Neural cell (in vitro differentiated cells): ENCODE measurements around the gene TPI1. TPM values are rescaled to one million over a fixed set of nuclear protein-coding genes. Genes with fewer than 3 reads are reported as not detected.

Experiments used
- H2AFZ ChIP-seq: fragments of 200-600, 300-800 bp; sonication (generic), shearing (Covaris generic); 2 replicates; pipeline ENCODE4 v1.6.0; 2014; ENCODE audit warnings: low read depth, mild to moderate bottlenecking, antibody characterized with exemption, low read length, moderate library complexity
- H3F3A ChIP-seq: fragments of 200-600 bp; shearing (Covaris generic); 2 replicates; pipeline ENCODE4 v1.6.1; 2016; ENCODE audit warnings: mild to moderate bottlenecking, moderate library complexity, mixed read lengths, antibody characterized with exemption, low read length; ENCODE audit not compliant: insufficient read depth, poor library complexity, severe bottlenecking
- H3K27ac ChIP-seq: fragments of 200-600, 300-800 bp; sonication (generic), shearing (Covaris generic); 2 replicates; pipeline ENCODE4 v1.5.1; 2014; ENCODE audit warnings: mild to moderate bottlenecking, low read length, moderate library complexity
- H3K27me3 ChIP-seq: fragments of 300-800, 200-600 bp; sonication (generic), shearing (Covaris generic); 2 replicates; pipeline ENCODE4 v1.6.0; 2014; ENCODE audit warnings: mild to moderate bottlenecking, low read depth, low read length, moderate library complexity; ENCODE audit not compliant: insufficient read depth
- H3K36me3 ChIP-seq: fragments of 300-800, 200-600 bp; sonication (generic), shearing (Covaris generic); 2 replicates; pipeline ENCODE4 v1.5.1; 2014; ENCODE audit warnings: mild to moderate bottlenecking, antibody characterized with exemption, low read length, moderate library complexity; ENCODE audit not compliant: insufficient read depth
- H3K4me2 ChIP-seq: fragments of 300-800, 200-600 bp; sonication (generic), shearing (Covaris generic); 2 replicates; pipeline ENCODE4 v1.6.0; 2014; ENCODE audit warnings: mild to moderate bottlenecking, low read length
- H3K4me3 ChIP-seq: fragments of 300-800, 200-600 bp; sonication (generic), shearing (Covaris generic); 2 replicates; pipeline ENCODE4 v1.5.1; 2014; ENCODE audit warnings: mild to moderate bottlenecking, low read length, moderate library complexity
- H3K79me2 ChIP-seq: fragments of 200-600 bp; shearing (Covaris generic); replicated peaks from 2 replicates; pipeline ENCODE4 v1.6.0; 2014; ENCODE audit warnings: mild to moderate bottlenecking, low read length, moderate library complexity; ENCODE audit not compliant: insufficient read depth
- H3K9ac ChIP-seq: fragments of 300-800, 200-600 bp; sonication (generic), shearing (Covaris generic); 2 replicates; pipeline ENCODE4 v1.6.1; 2016; ENCODE audit warnings: mild to moderate bottlenecking, low read length, mixed read lengths
- H3K9me2 ChIP-seq: fragments of 200-600 bp; shearing (Covaris generic); 2 replicates; pipeline ENCODE4 v1.6.1; 2016; ENCODE audit warnings: mild to moderate bottlenecking, low read length, mixed read lengths; ENCODE audit not compliant: insufficient read depth
- H3K9me3 ChIP-seq: fragments of 200-600, 300-800 bp; sonication (generic), shearing (Covaris generic); 2 replicates; pipeline ENCODE4 v1.6.1; 2016; ENCODE audit warnings: mild to moderate bottlenecking, mixed run types, low read length, moderate library complexity, mixed read lengths
- H4K20me1 ChIP-seq: fragments of 200-600 bp; shearing (Covaris generic); 2 replicates; pipeline ENCODE4 v1.6.1; 2016; ENCODE audit warnings: mild to moderate bottlenecking, mixed run types; ENCODE audit not compliant: insufficient read depth
- EP300 ChIP-seq: fragments of 450-650 bp; conservative IDR thresholded peaks from 2 replicates; pipeline ENCODE4 v1.6.1; 2014; ENCODE audit warnings: antibody characterized with exemption, mild to moderate bottlenecking, moderate library complexity; ENCODE audit not compliant: poor library complexity, severe bottlenecking
- EZH2 ChIP-seq: fragments of 200-600, 300-800 bp; shearing (Covaris generic), sonication (generic); IDR thresholded peaks from 2 replicates; pipeline ENCODE4 v1.6.1; 2014; ENCODE audit warnings: antibody characterized with exemption, low read length, borderline replicate concordance, mild to moderate bottlenecking; ENCODE audit not compliant: insufficient read depth, poor library complexity, severe bottlenecking
- MXI1 ChIP-seq: fragments of 450-650 bp; conservative IDR thresholded peaks from 2 replicates; pipeline ENCODE4 v1.6.1; 2014; ENCODE audit warnings: antibody characterized with exemption, mild to moderate bottlenecking; ENCODE audit not compliant: poor library complexity, severe bottlenecking
- POLR2AphosphoS5 ChIP-seq: IDR thresholded peaks from 2 replicates; pipeline ENCODE4 v1.6.1; 2012
- RAD21 ChIP-seq: fragments of 450-650 bp; conservative IDR thresholded peaks from 2 replicates; pipeline ENCODE4 v1.6.1; 2014; ENCODE audit warnings: antibody characterized with exemption, mild to moderate bottlenecking, moderate library complexity
- SMC3 ChIP-seq: fragments of 450-650 bp; conservative IDR thresholded peaks from 2 replicates; pipeline ENCODE4 v1.6.1; 2014; ENCODE audit warnings: antibody characterized with exemption, mild to moderate bottlenecking, moderate library complexity; ENCODE audit not compliant: poor library complexity
- TAF1 ChIP-seq: IDR thresholded peaks from 2 replicates; pipeline ENCODE4 v1.6.1; 2012; ENCODE audit warnings: low read depth
- polyA plus RNA-seq: library from polyadenylated mRNA; depleted of rRNA; stranded (reverse); fragments of >200 nt; gene quantifications from 2 replicates; pipeline ENCODE4 v1.2.3, GENCODE V29; 2014
- TF ChIP-seq, protein P1 (sequence below): IDR thresholded peaks from 2 replicates; pipeline ENCODE4 v1.6.1; 2012; ENCODE audit warnings: borderline replicate concordance
- TF ChIP-seq, protein P2 (sequence below): fragments of 450-650 bp; IDR thresholded peaks from 2 replicates; pipeline ENCODE4 v1.5.1; 2014; ENCODE audit warnings: antibody characterized with exemption, mild to moderate bottlenecking, moderate library complexity; ENCODE audit not compliant: poor library complexity, severe bottlenecking

The TPI1 gene
- polyA plus RNA-seq, 1 donor from 2014 or later = 288 TPM

DNA sequence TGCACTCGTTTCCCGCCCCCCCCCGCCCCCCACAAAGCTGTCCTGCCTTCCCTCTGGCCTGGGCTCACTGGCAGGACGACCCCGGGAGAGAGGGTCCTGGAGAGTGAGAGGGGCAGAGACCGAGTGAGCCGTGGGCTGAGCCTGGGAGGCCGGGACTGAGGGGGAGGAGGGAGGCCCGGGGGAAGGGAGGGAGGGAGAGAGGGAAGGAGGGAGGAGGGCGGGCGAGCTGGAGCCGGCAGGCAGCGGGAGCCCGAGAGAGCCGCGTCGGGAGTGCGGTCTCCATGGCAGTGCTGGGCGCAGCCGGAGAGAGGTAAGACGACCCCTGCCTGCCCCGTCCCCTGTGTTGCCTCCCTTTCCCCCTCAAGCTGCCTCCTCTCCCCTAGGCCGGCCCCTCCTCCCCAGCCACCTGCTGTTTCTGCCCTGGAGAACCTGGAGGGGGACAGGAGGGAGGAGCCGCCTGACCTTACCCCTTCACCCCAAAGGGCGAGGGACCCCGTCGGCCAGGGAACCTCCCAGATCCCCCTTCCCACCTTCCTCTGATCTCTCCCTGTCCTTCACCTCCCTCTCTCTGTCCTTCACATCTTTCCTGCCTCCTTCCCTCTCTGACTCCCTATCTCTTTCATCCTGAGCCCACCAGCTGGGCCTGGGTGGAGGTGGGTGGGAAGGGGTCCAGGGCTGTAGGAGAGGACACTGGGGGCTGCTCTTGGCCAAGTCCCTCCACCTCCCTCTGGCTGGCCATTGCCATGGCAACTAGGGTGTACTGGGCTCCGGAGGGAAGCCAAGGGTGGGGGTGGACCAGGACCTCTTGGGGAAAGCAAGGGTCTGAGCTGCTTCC, 45.5 kb upstream of the TPI1 start, which contains the start of gene GPR162:
Gene GPR162, plus strand, starts transcription at position 231 of the 835 bp plus-strand sequence. CDS start 2,078 bp downstream, outside the sequence.
- Histone ChIP-seq H3K9me3 (no peaks in the 10 kb centered on the region), H2AFZ (peak within 1 kb of the TSS; percentile 35), H3K27me3 (no peaks in the 10 kb centered on the region), H3K79me2 (peaks cover 25% of the 10 kb centered on the region), H3K9ac (peak within 1 kb of the TSS; percentile 88), H3K4me3 (peak within 1 kb of the TSS; percentile 70), H3K9me2 (no peaks in the 10 kb centered on the region), H3K27ac (peak within 1 kb of the TSS; percentile 88), H3K36me3 (no peaks in the 10 kb centered on the region), H3F3A (peaks cover 5% of the 10 kb centered on the region), H3K4me2 (peak within 1 kb of the TSS; percentile 68), H4K20me1 (no peaks in the 10 kb centered on the region)
- TF ChIP-seq SMC3 = peak; percentile 37
- no peak for TF ChIP-seq EP300
- TF ChIP-seq, protein P1, sequence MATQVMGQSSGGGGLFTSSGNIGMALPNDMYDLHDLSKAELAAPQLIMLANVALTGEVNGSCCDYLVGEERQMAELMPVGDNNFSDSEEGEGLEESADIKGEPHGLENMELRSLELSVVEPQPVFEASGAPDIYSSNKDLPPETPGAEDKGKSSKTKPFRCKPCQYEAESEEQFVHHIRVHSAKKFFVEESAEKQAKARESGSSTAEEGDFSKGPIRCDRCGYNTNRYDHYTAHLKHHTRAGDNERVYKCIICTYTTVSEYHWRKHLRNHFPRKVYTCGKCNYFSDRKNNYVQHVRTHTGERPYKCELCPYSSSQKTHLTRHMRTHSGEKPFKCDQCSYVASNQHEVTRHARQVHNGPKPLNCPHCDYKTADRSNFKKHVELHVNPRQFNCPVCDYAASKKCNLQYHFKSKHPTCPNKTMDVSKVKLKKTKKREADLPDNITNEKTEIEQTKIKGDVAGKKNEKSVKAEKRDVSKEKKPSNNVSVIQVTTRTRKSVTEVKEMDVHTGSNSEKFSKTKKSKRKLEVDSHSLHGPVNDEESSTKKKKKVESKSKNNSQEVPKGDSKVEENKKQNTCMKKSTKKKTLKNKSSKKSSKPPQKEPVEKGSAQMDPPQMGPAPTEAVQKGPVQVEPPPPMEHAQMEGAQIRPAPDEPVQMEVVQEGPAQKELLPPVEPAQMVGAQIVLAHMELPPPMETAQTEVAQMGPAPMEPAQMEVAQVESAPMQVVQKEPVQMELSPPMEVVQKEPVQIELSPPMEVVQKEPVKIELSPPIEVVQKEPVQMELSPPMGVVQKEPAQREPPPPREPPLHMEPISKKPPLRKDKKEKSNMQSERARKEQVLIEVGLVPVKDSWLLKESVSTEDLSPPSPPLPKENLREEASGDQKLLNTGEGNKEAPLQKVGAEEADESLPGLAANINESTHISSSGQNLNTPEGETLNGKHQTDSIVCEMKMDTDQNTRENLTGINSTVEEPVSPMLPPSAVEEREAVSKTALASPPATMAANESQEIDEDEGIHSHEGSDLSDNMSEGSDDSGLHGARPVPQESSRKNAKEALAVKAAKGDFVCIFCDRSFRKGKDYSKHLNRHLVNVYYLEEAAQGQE = no peak
- TF ChIP-seq EZH2 = no peak
- peak; percentile 11 for TF ChIP-seq RAD21
- peak; percentile 42 for TF ChIP-seq MXI1
- TF ChIP-seq POLR2AphosphoS5 = peak; percentile 58
- peak; percentile 2 for TF ChIP-seq TAF1
- TF ChIP-seq, protein P2, sequence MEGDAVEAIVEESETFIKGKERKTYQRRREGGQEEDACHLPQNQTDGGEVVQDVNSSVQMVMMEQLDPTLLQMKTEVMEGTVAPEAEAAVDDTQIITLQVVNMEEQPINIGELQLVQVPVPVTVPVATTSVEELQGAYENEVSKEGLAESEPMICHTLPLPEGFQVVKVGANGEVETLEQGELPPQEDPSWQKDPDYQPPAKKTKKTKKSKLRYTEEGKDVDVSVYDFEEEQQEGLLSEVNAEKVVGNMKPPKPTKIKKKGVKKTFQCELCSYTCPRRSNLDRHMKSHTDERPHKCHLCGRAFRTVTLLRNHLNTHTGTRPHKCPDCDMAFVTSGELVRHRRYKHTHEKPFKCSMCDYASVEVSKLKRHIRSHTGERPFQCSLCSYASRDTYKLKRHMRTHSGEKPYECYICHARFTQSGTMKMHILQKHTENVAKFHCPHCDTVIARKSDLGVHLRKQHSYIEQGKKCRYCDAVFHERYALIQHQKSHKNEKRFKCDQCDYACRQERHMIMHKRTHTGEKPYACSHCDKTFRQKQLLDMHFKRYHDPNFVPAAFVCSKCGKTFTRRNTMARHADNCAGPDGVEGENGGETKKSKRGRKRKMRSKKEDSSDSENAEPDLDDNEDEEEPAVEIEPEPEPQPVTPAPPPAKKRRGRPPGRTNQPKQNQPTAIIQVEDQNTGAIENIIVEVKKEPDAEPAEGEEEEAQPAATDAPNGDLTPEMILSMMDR = peak; percentile 11

DNA sequence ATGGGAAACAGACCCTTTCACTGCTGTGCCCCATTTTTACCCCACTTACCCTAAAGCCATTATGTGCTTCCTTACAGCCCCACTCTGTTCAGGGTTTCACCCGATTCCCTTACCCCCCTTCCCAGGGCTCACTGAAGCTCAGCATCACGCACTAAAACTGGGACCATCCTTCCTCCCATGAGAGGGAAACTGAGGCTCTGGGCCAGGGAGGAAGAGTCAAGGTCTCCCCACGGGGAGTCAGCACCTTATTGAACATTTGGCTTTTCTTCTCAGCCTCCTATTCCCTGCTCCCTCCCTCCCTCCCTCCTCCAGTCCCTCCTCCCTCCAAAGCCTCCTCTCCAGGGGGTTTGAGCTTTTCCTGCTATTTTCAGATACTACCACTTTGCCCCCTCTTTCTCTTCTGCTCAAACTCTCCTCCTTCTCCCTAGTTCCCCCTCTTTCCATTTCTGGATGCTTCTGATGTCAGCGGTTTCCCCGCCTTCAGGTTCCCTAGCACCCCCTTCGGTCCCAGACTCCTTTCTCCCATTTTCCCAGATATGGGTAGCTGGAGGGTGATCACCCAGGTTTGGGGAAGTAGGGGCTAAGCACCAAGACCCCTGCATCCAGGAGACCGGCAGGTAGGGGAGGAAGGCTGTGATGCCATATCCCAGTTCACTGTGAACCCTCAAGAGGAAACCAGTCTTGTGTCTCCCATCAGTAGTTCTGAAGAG, 44.8 kb upstream of the TPI1 start:
- no peaks in the 10 kb centered on the region for H3K9me3 ChIP-seq
- no peaks in the 10 kb centered on the region for H3K9me2 ChIP-seq
- TF ChIP-seq SMC3 (no peak), RAD21 (no peak), POLR2AphosphoS5 (no peak), EZH2 (no peak), EP300 (no peak), MXI1 (no peak), TAF1 (no peak)
- TF ChIP-seq, protein P2 = no peak
- TF ChIP-seq, protein P1 = no peak
- peaks cover 10% of the 10 kb centered on the region for H3F3A ChIP-seq
- H3K27me3 ChIP-seq = no peaks in the 10 kb centered on the region
- H3K36me3 ChIP-seq = no peaks in the 10 kb centered on the region
- peak overlapping the region; percentile 68 for H3K4me2 ChIP-seq
- H2AFZ ChIP-seq = no peak overlapping the region
- no peaks in the 10 kb centered on the region for H4K20me1 ChIP-seq
- H3K4me3 ChIP-seq = peak overlapping the region; percentile 70
- H3K79me2 ChIP-seq = peaks cover 25% of the 10 kb centered on the region
- peak overlapping the region; percentile 88 for H3K27ac ChIP-seq
- H3K9ac ChIP-seq = peak overlapping the region; percentile 88
